Erythroblast (primary cell): ENCODE results near the gene NTSR1.

Experiments used
- GATA1 ChIP-seq: IDR thresholded peaks from 2 replicates; pipeline ENCODE4 v1.6.1; 2011; ENCODE audit warnings: low read depth, mild to moderate bottlenecking, control low read depth, low read length, moderate library complexity
- POLR2A ChIP-seq: IDR thresholded peaks from 2 replicates; pipeline ENCODE4 v1.6.1; 2011; ENCODE audit warnings: mild to moderate bottlenecking, low read length

DNA sequence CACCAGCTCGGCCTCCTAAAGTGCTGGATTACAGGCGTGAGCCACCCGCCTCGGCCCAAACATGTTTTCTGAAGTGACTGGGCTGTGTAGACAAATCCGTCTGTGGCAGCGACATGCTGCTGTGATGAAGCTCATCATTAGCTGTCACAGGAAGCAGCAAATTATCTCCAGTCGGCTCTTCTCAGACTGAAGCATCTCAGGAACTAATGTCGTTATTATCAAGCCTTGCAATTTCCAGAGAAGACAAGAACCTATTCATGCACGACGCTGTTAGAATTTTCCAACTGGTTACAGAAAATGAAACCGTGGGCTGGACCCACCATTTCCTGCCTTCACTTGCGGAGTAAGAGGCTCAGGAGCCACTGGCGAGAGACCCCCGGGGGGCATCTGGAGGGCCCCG, 17.1 kb upstream of the NTSR1 start:
- no peak for TF ChIP-seq POLR2A
- no peak for TF ChIP-seq GATA1
